GM23338 (cell line): Measurements from ENCODE around the gene NIT1. TPM values are rescaled to one million over a fixed set of nuclear protein-coding genes. Genes with fewer than 3 reads are reported as not detected.
A peak's percentile ranks its signal among the peaks of the same experiment; 100 is the strongest.

Source experiments
- ATAC-seq: fragments of 200-7000 bp; cut with Tn5 transposase; 3 replicates; pipeline ENCODE4 v1.9.1; 2020
- DNase-seq: peaks from one replicate; pipeline ENCODE4 v3.0.0-alpha.2; 2015; ENCODE audit warnings: low spot score
- H2AFZ ChIP-seq: fragments of 200-600 bp; sonication (generic); 2 replicates; pipeline ENCODE4 v1.8.0; 2016; ENCODE audit warnings: antibody characterized with exemption, mild to moderate bottlenecking, moderate library complexity
- H3F3A ChIP-seq: fragments of 200-600 bp; sonication (generic); replicated peaks from 2 replicates; pipeline ENCODE4 v1.8.0; 2017; ENCODE audit warnings: antibody characterized with exemption, mixed run types, low read depth
- H3K27ac ChIP-seq: fragments of 200-600 bp; sonication (generic); 2 replicates; pipeline ENCODE4 v1.6.1; 2016; ENCODE audit warnings: low read depth
- H3K27me3 ChIP-seq: fragments of 200-600 bp; sonication (generic); 2 replicates; pipeline ENCODE4 v1.8.0; 2016; ENCODE audit warnings: mild to moderate bottlenecking, mixed run types, moderate library complexity; ENCODE audit not compliant: insufficient read depth
- H3K36me3 ChIP-seq: fragments of 200-600 bp; sonication (generic); 2 replicates; pipeline ENCODE4 v1.8.0; 2016; ENCODE audit warnings: mild to moderate bottlenecking; ENCODE audit not compliant: insufficient read depth
- H3K4me1 ChIP-seq: fragments of 200-600 bp; sonication (generic); 2 replicates; pipeline ENCODE4 v1.8.0; 2016; ENCODE audit warnings: mild to moderate bottlenecking, moderate library complexity; ENCODE audit not compliant: insufficient read depth
- H3K4me2 ChIP-seq: fragments of 200-600 bp; sonication (generic); 2 replicates; pipeline ENCODE4 v1.7.1; 2017; ENCODE audit warnings: mixed run types
- H3K4me3 ChIP-seq: fragments of 200-600 bp; sonication (generic); 2 replicates; pipeline ENCODE4 v1.6.1; 2016; ENCODE audit warnings: mixed run types
- H3K79me2 ChIP-seq: fragments of 200-600 bp; sonication (generic); replicated peaks from 2 replicates; pipeline ENCODE4 v1.8.0; 2017; ENCODE audit warnings: mild to moderate bottlenecking; ENCODE audit not compliant: insufficient read depth
- H3K9me2 ChIP-seq: fragments of 200-600 bp; sonication (generic); 2 replicates; pipeline ENCODE4 v1.8.0; 2017; ENCODE audit not compliant: insufficient read depth
- H4K20me1 ChIP-seq: fragments of 200-600 bp; sonication (generic); replicated peaks from 2 replicates; pipeline ENCODE4 v1.8.0; 2017; ENCODE audit warnings: mild to moderate bottlenecking; ENCODE audit not compliant: insufficient read depth
- H3K27ac Mint-ChIP-seq: 2 replicates; pipeline ENCODE4 v1.8.0; 2020; ENCODE audit warnings: inconsistent platforms, mild to moderate bottlenecking, moderate library complexity, mixed read lengths
- H3K27me3 Mint-ChIP-seq: 3 replicates; pipeline ENCODE4 v1.8.0; 2022; ENCODE audit warnings: low read depth, mild to moderate bottlenecking, moderate library complexity, mixed read lengths, inconsistent platforms; ENCODE audit not compliant: insufficient read depth, poor library complexity
- H3K36me3 Mint-ChIP-seq: 3 replicates; pipeline ENCODE4 v1.8.0; 2021; ENCODE audit warnings: low read depth, mild to moderate bottlenecking, inconsistent platforms, moderate library complexity, mixed read lengths
- H3K4me1 Mint-ChIP-seq: 3 replicates; pipeline ENCODE4 v1.8.0; 2020; ENCODE audit warnings: mild to moderate bottlenecking, inconsistent platforms, mixed read lengths
- H3K4me3 Mint-ChIP-seq: 3 replicates; pipeline ENCODE4 v1.8.0; 2021; ENCODE audit warnings: moderate library complexity, mild to moderate bottlenecking, inconsistent platforms, mixed read lengths
- H3K9me3 Mint-ChIP-seq: 3 replicates; pipeline ENCODE4 v1.8.0; 2020; ENCODE audit warnings: moderate library complexity, mild to moderate bottlenecking, inconsistent platforms, mixed read lengths
- CREB1 ChIP-seq: fragments of 250-450 bp; sonication (Bioruptor Pico); IDR thresholded peaks from 2 replicates; pipeline ENCODE4 v1.5.0; 2020; ENCODE audit warnings: low read depth, mild to moderate bottlenecking, moderate library complexity
- CTCF ChIP-seq, 2 experiments: fragments of 200-600 bp in 1 of 2; sonication (generic) in 1 of 2; conservative IDR thresholded peaks; 2 replicates each; pipeline versions ENCODE4 v1.5.1 to v1.6.1; 2016 to 2017; ENCODE audit warnings: antibody characterized with exemption in 2 of 2, low read depth in 2 of 2, mild to moderate bottlenecking in 2 of 2, moderate library complexity in 1 of 2
- EZH2phosphoT487 ChIP-seq: fragments of 200-600 bp; sonication (generic); IDR thresholded peaks from one replicate; pipeline ENCODE4 v1.8.1; 2018; ENCODE audit warnings: antibody characterized with exemption; ENCODE audit not compliant: unreplicated experiment
- JUNB ChIP-seq: IDR thresholded peaks from one replicate; pipeline ENCODE4 v1.6.1; 2016; ENCODE audit warnings: antibody characterized with exemption; ENCODE audit not compliant: unreplicated experiment
- NANOG ChIP-seq: IDR thresholded peaks from 2 replicates; pipeline ENCODE4 v1.6.1; 2016; ENCODE audit warnings: antibody characterized with exemption, borderline replicate concordance
- REST ChIP-seq: IDR thresholded peaks from one replicate; pipeline ENCODE4 v1.6.1; 2018; ENCODE audit warnings: antibody characterized with exemption; ENCODE audit not compliant: unreplicated experiment
- STAT1 ChIP-seq: IDR thresholded peaks from one replicate; pipeline ENCODE4 v1.6.1; 2016; ENCODE audit warnings: antibody characterized with exemption; ENCODE audit not compliant: unreplicated experiment
- ZNF462 ChIP-seq: fragments of 250-450 bp; sonication (Bioruptor Pico); IDR thresholded peaks from 2 replicates; pipeline ENCODE4 v1.5.0; 2020; ENCODE audit warnings: mild to moderate bottlenecking, moderate library complexity
- polyA plus RNA-seq: library from polyadenylated mRNA; unstranded; fragments of >200 nt; fragmentation: Nextera tagmentation; extraction: Ambion mirVana; gene quantifications from 2 replicates; pipeline ENCODE4 v1.2.1, GENCODE V29; 2016
- total RNA-seq: library from RNA; depleted of rRNA; stranded (reverse); fragments of >200 nt; shearing (Covaris generic); gene quantifications from 2 replicates; pipeline ENCODE4 v1.2.3, GENCODE V29; 2014

Gene NIT1
- total and polyA plus RNA-seq, 2 experiments from 2014 or later: 35.9 to 43.0 TPM

- ATAC-seq (no peak), DNase-seq (no peak)
- Histone ChIP-seq H3K27ac (no peak overlapping the region), H4K20me1 (no peaks in the 10 kb centered on the region), H2AFZ (no peak overlapping the region), H3F3A (peaks cover 27% of the 10 kb centered on the region), H3K4me2 (no peak overlapping the region), H3K9me2 (no peaks in the 10 kb centered on the region), H3K79me2 (peaks cover 14% of the 10 kb centered on the region; the same call in 1 of the 2 replicates), H3K27me3 (no peaks in the 10 kb centered on the region), H3K36me3 (no peaks in the 10 kb centered on the region; the same call in none of the 2 replicates), H3K4me1 (peaks cover 13% of the 10 kb centered on the region), H3K4me3 (no peak overlapping the region)
- no peak for TF ChIP-seq EZH2phosphoT487
- TF ChIP-seq JUNB: no peak
- no peak for TF ChIP-seq CREB1 (CRISPR knock-in tag)
- TF ChIP-seq NANOG: no peak
- Mint-ChIP-seq H3K27ac (no peak overlapping the region), H3K36me3 (peaks cover 35% of the 10 kb centered on the region), H3K4me3 (peak overlapping the region; percentile 84; the same call in 1 of the 3 replicates), H3K9me3 (no peaks in the 10 kb centered on the region), H3K27me3 (peaks cover 17% of the 10 kb centered on the region), H3K4me1 (peaks cover 25% of the 10 kb centered on the region)
Observed at GRCh38 chr1:161157867-161158266, 40.0 kb downstream of the NIT1 start.

- Mint-ChIP-seq H3K9me3 (no peaks in the 10 kb centered on the region), H3K36me3 (peaks cover 37% of the 10 kb centered on the region), H3K4me1 (peaks cover 25% of the 10 kb centered on the region), H3K27ac (peak overlapping the region; percentile 76), H3K27me3 (peaks cover 17% of the 10 kb centered on the region), H3K4me3 (peak overlapping the region; percentile 84)
- peak overlapping the region; percentile 96 for H3K4me2 ChIP-seq
- peaks cover 9% of the 10 kb centered on the region; the same call in 1 of the 2 replicates for H3K4me1 ChIP-seq
- peak overlapping the region; percentile 85 for H3K4me3 ChIP-seq
- H4K20me1 ChIP-seq: no peaks in the 10 kb centered on the region
- no peaks in the 10 kb centered on the region for H3K27me3 ChIP-seq
- ATAC-seq (no peak), DNase-seq (no peak)
- no peaks in the 10 kb centered on the region; the same call in none of the 2 replicates for H3K36me3 ChIP-seq
- H3K79me2 ChIP-seq: peaks cover 14% of the 10 kb centered on the region; the same call in 1 of the 2 replicates
- no peak overlapping the region for H2AFZ ChIP-seq
- peak overlapping the region; percentile 43 for H3K27ac ChIP-seq
- peaks cover 27% of the 10 kb centered on the region for H3F3A ChIP-seq
- no peaks in the 10 kb centered on the region for H3K9me2 ChIP-seq
- no peak for TF ChIP-seq CTCF (conservative IDR thresholded peaks at IDR 0.05; ENCODE audit: low read depth in 2 of 2)
- TF ChIP-seq NANOG: no peak
- no peak for TF ChIP-seq JUNB
- TF ChIP-seq STAT1: no peak
- no peak for TF ChIP-seq REST
- no peak for TF ChIP-seq CREB1 (CRISPR knock-in tag)
- TF ChIP-seq ZNF462 (CRISPR knock-in tag): no peak
- TF ChIP-seq EZH2phosphoT487: no peak
Observed at GRCh38 chr1:161158316-161159010, 40.6 kb downstream of the NIT1 start.
